Measurements from ENCODE around the gene USP40. TPM values are rescaled to one million over a fixed set of nuclear protein-coding genes. Genes with fewer than 3 reads are reported as not detected.
A peak's percentile ranks its signal among the peaks of the same experiment; 100 is the strongest.

USP40 gene
- total RNA-seq, 2 donors from 2014 or later = 22.1 to 32.7 TPM

GRCh38 chr2:233450864-233451575 is 115.6 kb downstream of the USP40 start:
- intact Hi-C loops (cut with DNase I) = no loop called here
- H3K4me3 ChIP-seq = no peak overlapping the region
- DNase-seq = no peak
- H3K27me3 ChIP-seq = no peaks in the 10 kb centered on the region
- TF ChIP-seq CTCF (IDR thresholded peaks at IDR 0.05) = no peak
- H3K27ac ChIP-seq = no peak overlapping the region
- peaks cover 19% of the 10 kb centered on the region for H3K36me3 ChIP-seq
- H3K9ac ChIP-seq (ENCODE audit: low read depth in 2 of 2, low read length in 2 of 2) = no peak overlapping the region
- no peaks in the 10 kb centered on the region for H3K4me1 ChIP-seq
- no peaks in the 10 kb centered on the region for H3K9me3 ChIP-seq

GRCh38 chr2:233449921-233450863 is 116.4 kb downstream of the USP40 start:
- Histone ChIP-seq H3K9ac (ENCODE audit: low read depth in 2 of 2, low read length in 2 of 2) (no peak overlapping the region), H3K4me3 (no peak overlapping the region), H3K4me1 (no peaks in the 10 kb centered on the region), H3K9me3 (no peaks in the 10 kb centered on the region), H3K36me3 (peaks cover 19% of the 10 kb centered on the region), H3K27me3 (no peaks in the 10 kb centered on the region), H3K27ac (no peak overlapping the region)
- TF ChIP-seq CTCF (IDR thresholded peaks at IDR 0.05) = no peak
- intact Hi-C loops (cut with DNase I) = loop anchor here (5.0 to 10.0 kb wide), 2 partner anchors 93 to 165 kb away; no protein-coding TSS in a partner anchor
- DNase-seq = no peak

GRCh38 chr2:233449081-233449901 is 117.3 kb downstream of the USP40 start:
- H3K36me3 ChIP-seq = peaks cover 19% of the 10 kb centered on the region
- no peak for DNase-seq
- H3K4me3 ChIP-seq = no peak overlapping the region
- TF ChIP-seq CTCF (IDR thresholded peaks at IDR 0.05) = peak; percentile 25
- H3K9ac ChIP-seq (ENCODE audit: low read depth in 2 of 2, low read length in 2 of 2) = no peak overlapping the region
- H3K4me1 ChIP-seq = no peaks in the 10 kb centered on the region
- H3K9me3 ChIP-seq = no peaks in the 10 kb centered on the region
- H3K27ac ChIP-seq = no peak overlapping the region
- no peaks in the 10 kb centered on the region for H3K27me3 ChIP-seq
- intact Hi-C loops (cut with DNase I) = loop anchor here (5.0 to 10.0 kb wide), 2 partner anchors 92 to 164 kb away; no protein-coding TSS in a partner anchor

GRCh38 chr2:233448575-233448974 is 118.0 kb downstream of the USP40 start:
- no peak overlapping the region for H3K4me3 ChIP-seq
- H3K9ac ChIP-seq (ENCODE audit: low read depth in 2 of 2, low read length in 2 of 2) = no peak overlapping the region
- no peaks in the 10 kb centered on the region for H3K27me3 ChIP-seq
- H3K4me1 ChIP-seq = no peaks in the 10 kb centered on the region
- TF ChIP-seq CTCF (IDR thresholded peaks at IDR 0.05) = no peak
- no peaks in the 10 kb centered on the region for H3K9me3 ChIP-seq
- intact Hi-C loops (cut with DNase I) = loop anchor here (5.0 to 10.0 kb wide), 2 partner anchors 91 to 164 kb away; no protein-coding TSS in a partner anchor
- DNase-seq = no peak
- H3K27ac ChIP-seq = no peak overlapping the region
- peaks cover 19% of the 10 kb centered on the region for H3K36me3 ChIP-seq

- DNase-seq = no peak
- H3K9me3 ChIP-seq = no peaks in the 10 kb centered on the region
- no peaks in the 10 kb centered on the region for H3K4me1 ChIP-seq
- TF ChIP-seq CTCF (IDR thresholded peaks at IDR 0.05) = no peak
- H3K4me3 ChIP-seq = no peak overlapping the region
- H3K27me3 ChIP-seq = no peaks in the 10 kb centered on the region
- intact Hi-C loops (cut with DNase I) = loop anchor here (5.0 to 10.0 kb wide), 2 partner anchors 91 to 163 kb away; no protein-coding TSS in a partner anchor
- no peak overlapping the region for H3K27ac ChIP-seq
- no peak overlapping the region for H3K9ac ChIP-seq (ENCODE audit: low read depth in 2 of 2, low read length in 2 of 2)
- H3K36me3 ChIP-seq = peaks cover 19% of the 10 kb centered on the region
Measured at GRCh38 chr2:233448220-233448559, 118.4 kb downstream of the USP40 start.
